HG02840 (cell line): Measurements from ENCODE around the gene CUEDC1.

Experiments used
- ATAC-seq: cut with Tn5 transposase; IDR thresholded peaks from one replicate; pipeline ENCODE4 v1.9.1; 2021; ENCODE audit warnings: mild to moderate bottlenecking, moderate library complexity, moderate number of reproducible peaks; ENCODE audit not compliant: unreplicated experiment, low FRiP score

Gene CUEDC1

GRCh38 chr17:57881783-57882351, 73.3 kb downstream of the CUEDC1 start:
- no peak for ATAC-seq

GRCh38 chr17:57881143-57881542, 74.1 kb downstream of the CUEDC1 start:
- ATAC-seq, result no peak

GRCh38 chr17:57880086-57880456, 75.1 kb downstream of the CUEDC1 start:
- ATAC-seq, result no peak

- no peak for ATAC-seq
Observed at GRCh38 chr17:57879437-57880085, 75.7 kb downstream of the CUEDC1 start.

DNA sequence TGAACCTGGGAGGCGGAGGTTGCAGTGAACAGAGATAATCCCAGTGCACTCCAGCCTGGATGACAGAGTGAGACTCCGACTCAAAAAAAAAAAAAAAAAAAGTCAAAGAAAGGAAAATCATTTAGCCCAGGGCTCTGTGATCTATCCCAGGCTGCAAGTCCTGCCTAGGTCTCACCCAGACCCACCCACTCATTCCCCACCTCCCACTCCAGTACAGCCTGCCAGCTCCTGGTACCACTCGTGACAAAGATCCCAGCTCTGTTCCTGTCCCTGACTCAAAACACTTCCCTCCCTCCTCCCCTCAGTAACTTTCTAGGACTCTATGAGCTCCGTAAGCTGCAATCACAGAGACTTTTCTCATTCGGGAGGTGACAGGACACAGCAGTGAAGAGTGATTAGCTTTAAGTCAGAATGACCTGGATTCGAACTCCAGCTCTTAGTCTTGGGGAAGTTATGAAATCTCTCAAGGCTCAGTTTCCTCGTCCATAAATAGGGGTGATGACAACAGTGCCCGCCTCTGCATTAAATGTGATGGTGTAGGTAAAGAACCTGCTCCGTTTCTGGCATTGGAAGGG, 77.3 kb downstream of the CUEDC1 start:
- no peak for ATAC-seq

- ATAC-seq, result no peak
Observed at GRCh38 chr17:57876866-57877237, 78.4 kb downstream of the CUEDC1 start.

GRCh38 chr17:57876023-57876865, 79.0 kb downstream of the CUEDC1 start:
- no peak for ATAC-seq

- ATAC-seq, result no peak
Observed at GRCh38 chr17:57875290-57876022, 79.8 kb downstream of the CUEDC1 start.

DNA sequence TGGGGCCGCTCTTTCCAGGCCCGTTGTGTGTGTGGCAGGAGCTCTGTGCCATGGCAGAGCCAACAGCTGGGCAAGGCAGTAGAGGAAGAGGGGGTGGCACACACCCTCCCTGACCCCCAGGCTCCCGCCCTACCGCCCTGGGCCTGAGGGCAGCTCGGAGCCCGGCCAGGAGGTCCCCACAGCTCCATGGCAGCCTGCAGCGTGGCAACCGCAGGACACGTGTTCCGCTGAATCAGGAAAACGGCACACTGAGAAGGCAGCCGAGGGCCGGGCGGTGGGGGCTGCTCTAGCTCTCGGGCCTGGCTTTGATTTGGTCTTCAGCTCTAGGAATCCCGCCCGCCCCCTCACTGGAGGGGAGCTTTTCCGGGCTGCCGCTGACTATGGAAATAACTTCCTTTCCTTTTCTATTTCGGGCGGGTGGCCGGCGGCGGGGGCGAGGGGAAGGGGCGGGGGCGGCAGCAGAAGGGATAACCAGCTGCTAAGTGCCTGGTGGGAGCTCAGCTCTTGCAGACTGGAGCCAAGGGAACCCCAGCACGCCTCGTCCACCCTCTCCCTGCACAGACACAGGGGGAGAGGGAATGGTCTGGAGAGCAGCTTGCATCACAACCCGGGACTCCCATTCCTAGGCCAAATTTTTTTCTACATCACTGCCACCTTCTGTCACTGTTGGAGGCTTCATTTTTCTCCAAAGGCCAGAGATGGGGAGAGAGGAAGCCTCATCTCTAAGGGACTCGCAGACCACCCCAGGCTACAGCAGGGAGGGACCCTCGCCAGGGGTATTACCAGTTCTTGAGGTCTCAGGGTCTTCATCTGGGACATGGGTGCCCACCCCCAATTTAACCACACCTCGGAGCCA, 80.5 kb downstream of the CUEDC1 start:
- ATAC-seq, result no peak

DNA sequence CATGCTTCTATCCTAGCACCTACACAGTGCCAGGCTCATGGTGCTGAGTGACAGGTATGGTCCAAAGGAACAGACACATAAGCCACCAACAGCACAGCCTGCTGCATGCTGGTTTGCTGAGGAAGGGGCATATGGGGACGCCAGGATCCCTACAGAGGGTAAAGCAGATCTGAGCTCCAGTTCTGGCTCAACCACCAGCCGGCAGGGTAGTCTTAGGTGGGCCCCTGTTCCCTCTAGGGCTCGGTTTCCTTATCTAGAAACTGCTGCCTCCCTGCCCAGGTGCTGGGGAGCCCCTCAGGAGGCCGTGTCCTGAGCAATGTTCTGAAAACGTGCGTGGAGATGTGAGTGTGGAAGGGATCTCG, 81.2 kb downstream of the CUEDC1 start:
- ATAC-seq, result no peak

- no peak for ATAC-seq
Observed at GRCh38 chr17:57873261-57874057, 81.8 kb downstream of the CUEDC1 start.

DNA sequence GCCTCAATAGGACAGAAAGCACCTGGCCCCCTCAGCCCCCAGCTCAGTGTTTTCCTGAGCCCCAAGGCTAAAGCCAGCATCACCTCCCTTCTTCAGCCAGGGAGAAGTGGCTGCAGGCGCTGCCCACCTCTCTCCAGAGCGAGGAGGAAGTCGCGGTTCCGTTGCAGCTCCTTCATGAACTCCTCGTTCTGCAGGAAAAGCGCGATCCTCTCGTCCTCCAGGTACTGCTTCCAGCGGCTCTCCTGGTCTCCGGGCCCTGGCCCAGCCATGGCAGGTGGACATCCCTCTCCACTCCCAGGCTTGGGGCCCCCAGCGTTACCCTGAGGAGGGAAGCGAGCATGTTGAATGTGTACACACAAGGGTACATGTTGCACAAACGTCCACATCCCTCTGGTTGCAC, 82.7 kb downstream of the CUEDC1 start:
- ATAC-seq, result no peak

GRCh38 chr17:57871863-57872262, 83.3 kb downstream of the CUEDC1 start:
- no peak for ATAC-seq

- ATAC-seq, result no peak
Observed at GRCh38 chr17:57871155-57871554, 84.1 kb downstream of the CUEDC1 start.

DNA sequence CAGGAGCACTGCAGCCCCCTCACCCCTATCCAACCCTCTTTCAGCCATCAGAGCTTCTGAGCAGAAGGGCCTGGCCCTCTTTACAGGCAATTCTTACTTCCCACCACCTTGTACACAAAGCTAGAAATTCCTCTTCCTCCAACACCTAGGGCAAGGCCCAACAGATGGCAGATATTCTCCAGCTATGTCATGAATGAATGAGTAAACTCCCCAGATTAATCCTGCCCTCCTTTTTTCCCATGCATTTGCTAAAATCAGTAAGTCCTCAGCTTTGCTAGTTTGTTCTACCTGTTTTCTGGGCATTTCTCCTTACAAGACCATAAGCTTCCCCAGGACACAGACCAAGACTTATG, 85.0 kb downstream of the CUEDC1 start:
- ATAC-seq, result no peak

- no peak for ATAC-seq
Observed at GRCh38 chr17:57869617-57870282, 85.5 kb downstream of the CUEDC1 start.

DNA sequence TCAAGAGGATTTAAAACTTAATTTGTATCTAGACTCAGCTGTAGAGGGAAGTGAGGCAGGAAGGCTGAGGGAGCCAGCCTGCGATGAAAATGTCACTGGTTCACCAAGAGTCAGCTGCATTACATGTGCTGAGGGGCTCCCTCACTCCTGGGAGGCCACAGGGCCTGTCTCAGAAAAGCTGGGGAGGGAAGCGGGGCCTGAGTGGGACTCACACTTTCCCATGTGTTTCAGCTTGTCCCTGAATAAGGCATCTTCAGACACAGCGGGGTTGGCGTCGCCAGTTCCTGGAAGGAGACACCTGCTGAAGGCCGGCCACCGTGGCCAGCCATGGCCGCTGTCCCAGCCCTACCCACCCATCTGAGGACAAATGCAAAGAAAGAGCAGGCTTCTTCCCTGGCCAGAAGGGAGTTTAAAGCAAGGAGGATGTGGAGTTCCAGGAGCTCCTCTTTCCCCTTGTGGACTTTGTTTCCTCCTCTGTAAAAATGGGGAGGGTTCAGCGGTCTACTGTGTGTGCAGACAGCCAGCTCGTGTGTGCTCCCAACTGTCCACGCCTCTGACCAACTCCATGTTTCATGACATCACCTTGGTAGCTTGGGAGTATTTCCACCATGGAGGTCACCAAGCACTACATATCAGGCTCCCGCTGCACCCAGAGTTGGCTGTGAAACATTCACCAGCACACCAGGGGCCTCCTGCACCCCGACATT, 86.1 kb downstream of the CUEDC1 start:
- ATAC-seq, result no peak
